ENCODE measurements around the gene ADGRG1.
"Not testable (repeated sequence)": the region's sequence is repeated elsewhere in the genome, so short reads cannot be mapped to it uniquely, and the experiment has no call there.

The ADGRG1 gene

GRCh38 chr16:57669476-57670162 is 41.2 kb downstream of the ADGRG1 start:
- peak; percentile 62 for DNase-seq

- DNase-seq, result no peak
These were observed 41.8 kb downstream of the ADGRG1 start for GRCh38 chr16:57670196-57670595.

- DNase-seq, result not testable (repeated sequence)
These were observed 43.0 kb downstream of the ADGRG1 start for GRCh38 chr16:57671451-57671850.

- no peak for DNase-seq
These were observed 44.0 kb downstream of the ADGRG1 start for GRCh38 chr16:57672416-57672815.

- no peak for DNase-seq
These were observed 44.4 kb downstream of the ADGRG1 start for GRCh38 chr16:57672824-57673223.

- DNase-seq, result peak; percentile 39
These were observed 47.5 kb downstream of the ADGRG1 start for GRCh38 chr16:57675741-57676551.

- no peak for DNase-seq
These were observed 48.2 kb downstream of the ADGRG1 start for GRCh38 chr16:57676553-57677085.

- no peak for DNase-seq
These were observed 49.4 kb downstream of the ADGRG1 start for GRCh38 chr16:57677622-57678369.

GRCh38 chr16:57679016-57679415 is 50.6 kb downstream of the ADGRG1 start:
- no peak for DNase-seq

- DNase-seq, result no peak
These were observed 51.5 kb downstream of the ADGRG1 start for GRCh38 chr16:57679767-57680482.

- no peak for DNase-seq
These were observed 52.5 kb downstream of the ADGRG1 start for GRCh38 chr16:57680842-57681375.

GRCh38 chr16:57681950-57682728 is 53.7 kb downstream of the ADGRG1 start:
- no peak for DNase-seq

- no peak for DNase-seq
These were observed 54.6 kb downstream of the ADGRG1 start for GRCh38 chr16:57682809-57683635.

- no peak for DNase-seq
These were observed 55.5 kb downstream of the ADGRG1 start for GRCh38 chr16:57683636-57684545.

GRCh38 chr16:57684626-57685358 is 56.4 kb downstream of the ADGRG1 start:
- DNase-seq, result no peak

- DNase-seq, result no peak
These were observed 57.2 kb downstream of the ADGRG1 start for GRCh38 chr16:57685633-57686032.

- no peak for DNase-seq
These were observed 58.1 kb downstream of the ADGRG1 start for GRCh38 chr16:57686577-57686976.

- no peak for DNase-seq
These were observed 59.0 kb downstream of the ADGRG1 start for GRCh38 chr16:57687363-57687929.
